ENCODE results near the gene UPK2.

DNA sequence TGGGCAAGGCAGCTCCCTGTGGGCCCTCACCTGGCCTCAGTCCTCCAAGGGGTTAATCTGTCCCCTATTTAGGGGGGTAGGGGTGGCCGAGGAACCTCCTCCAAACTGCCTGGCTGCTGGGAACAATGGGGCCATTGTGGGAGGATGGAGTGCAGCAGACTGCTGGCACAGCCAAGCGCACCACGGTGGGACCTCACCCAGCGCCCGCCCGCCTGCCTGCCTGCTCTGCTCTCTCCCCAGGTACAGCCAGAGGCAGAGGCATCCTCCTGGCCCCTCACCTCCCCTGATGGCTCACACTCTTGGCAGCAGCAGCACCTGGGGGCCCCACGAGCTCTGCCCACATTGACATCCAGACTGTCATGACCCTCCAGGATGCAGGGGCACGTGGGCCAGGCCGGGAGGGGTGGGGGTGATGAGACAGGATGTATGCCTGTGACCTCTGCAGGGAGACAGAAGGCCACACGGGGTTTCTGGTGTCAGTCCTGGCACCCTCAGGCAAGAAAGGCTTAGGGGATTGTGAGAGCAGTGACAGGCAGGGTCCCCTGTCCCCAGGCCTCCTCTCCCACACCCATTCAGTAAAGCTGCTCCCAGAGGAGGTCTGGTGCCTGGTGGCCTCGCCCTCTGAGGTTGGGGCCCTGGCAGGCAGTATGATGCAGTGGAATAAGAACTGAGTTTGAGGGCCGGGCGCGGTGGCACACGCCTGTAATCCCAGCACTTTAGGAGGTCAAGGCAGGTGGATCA lies 41.8 kb upstream of the UPK2 start:
- TF ChIP-seq EZH2 (IDR thresholded peaks at IDR 0.05; ENCODE audit: insufficient read depth, poor library complexity, severe bottlenecking): no peak
- no peak for TF ChIP-seq EZH2phosphoT487 (IDR thresholded peaks at IDR 0.05; ENCODE audit: insufficient read depth, low read depth)
